Dendritic cell treated with granulocyte-macrophage colony-stimulating factor and Interleukin-4, amounts not matched to agents 40 ng/mL and 50 ng/mL, for 4 days (primary cell): ENCODE measurements around the gene DIABLO.
"Not testable (repeated sequence)": the region's sequence is repeated elsewhere in the genome, so short reads cannot be mapped to it uniquely, and the experiment has no call there.

ENCODE experiments used
- H3K27ac Mint-ChIP-seq: one replicate; pipeline ENCODE4 v1.8.0; 2022; ENCODE audit warnings: mild to moderate bottlenecking, mixed read lengths
- H3K27me3 Mint-ChIP-seq: one replicate; pipeline ENCODE4 v1.8.0; 2022; ENCODE audit warnings: mild to moderate bottlenecking, mixed read lengths
- H3K36me3 Mint-ChIP-seq: one replicate; pipeline ENCODE4 v1.8.0; 2022; ENCODE audit warnings: low read depth, mixed read lengths
- H3K4me1 Mint-ChIP-seq: one replicate; pipeline ENCODE4 v1.8.0; 2022; ENCODE audit warnings: low read depth, mixed read lengths
- H3K4me3 Mint-ChIP-seq: one replicate; pipeline ENCODE4 v1.8.0; 2022; ENCODE audit warnings: mild to moderate bottlenecking, moderate library complexity, mixed read lengths
- H3K9me3 Mint-ChIP-seq: one replicate; pipeline ENCODE4 v1.8.0; 2022; ENCODE audit warnings: mixed read lengths
- intact Hi-C: fragments of 100-400 bp; cut with micrococcal nuclease; formaldehyde crosslinking; loops from one replicate; pipeline ENCODE4 v1.15.0; 2022

Gene DIABLO

GRCh38 chr12:122204167-122205052, 21.4 kb downstream of the DIABLO start:
- H3K27ac Mint-ChIP-seq, result no peak overlapping the region
- peaks cover 31% of the 10 kb centered on the region for H3K4me1 Mint-ChIP-seq
- H3K36me3 Mint-ChIP-seq, result peaks cover 29% of the 10 kb centered on the region
- H3K4me3 Mint-ChIP-seq, result peak overlapping the region; percentile 51
- peaks cover 65% of the 10 kb centered on the region for H3K27me3 Mint-ChIP-seq
- intact Hi-C loops, result no loop called here
- no peaks in the 10 kb centered on the region for H3K9me3 Mint-ChIP-seq

GRCh38 chr12:122203301-122204166, 22.3 kb downstream of the DIABLO start, which contains the start of gene B3GNT4:
TSS of gene B3GNT4 (plus strand) at chr12:122203709. CDS start at chr12:122204619, 910 bp downstream.
- no peaks in the 10 kb centered on the region for H3K9me3 Mint-ChIP-seq
- peaks cover 20% of the 10 kb centered on the region for H3K36me3 Mint-ChIP-seq
- no peak within 1 kb of the TSS for H3K27ac Mint-ChIP-seq
- peaks cover 31% of the 10 kb centered on the region for H3K4me1 Mint-ChIP-seq
- H3K27me3 Mint-ChIP-seq, result peaks cover 70% of the 10 kb centered on the region
- intact Hi-C loops, result no loop called here
- H3K4me3 Mint-ChIP-seq, result peak within 1 kb of the TSS; percentile 73

- H3K27ac Mint-ChIP-seq, intact Hi-C loops, H3K9me3 Mint-ChIP-seq: not testable (repeated sequence)
- H3K36me3 Mint-ChIP-seq, result peaks cover 13% of the 10 kb centered on the region
- peaks cover 73% of the 10 kb centered on the region for H3K27me3 Mint-ChIP-seq
- H3K4me3 Mint-ChIP-seq, result peak overlapping the region; percentile 73
- H3K4me1 Mint-ChIP-seq, result peaks cover 34% of the 10 kb centered on the region
These were observed 23.0 kb downstream of the DIABLO start for GRCh38 chr12:122202811-122203210.

GRCh38 chr12:122202017-122202416, 23.8 kb downstream of the DIABLO start:
- Mint-ChIP-seq H3K27me3 (peaks cover 76% of the 10 kb centered on the region), H3K4me1 (peaks cover 42% of the 10 kb centered on the region), H3K9me3 (no peaks in the 10 kb centered on the region), H3K36me3 (peaks cover 5% of the 10 kb centered on the region), H3K27ac (no peak overlapping the region), H3K4me3 (no peak overlapping the region)
- intact Hi-C loops, result no loop called here

GRCh38 chr12:122201381-122201780, 24.5 kb downstream of the DIABLO start:
- intact Hi-C loops, result no loop called here
- H3K36me3 Mint-ChIP-seq, result no peaks in the 10 kb centered on the region
- H3K9me3 Mint-ChIP-seq, result no peaks in the 10 kb centered on the region
- no peak overlapping the region for H3K27ac Mint-ChIP-seq
- peaks cover 41% of the 10 kb centered on the region for H3K4me1 Mint-ChIP-seq
- H3K27me3 Mint-ChIP-seq, result peaks cover 70% of the 10 kb centered on the region
- no peak overlapping the region for H3K4me3 Mint-ChIP-seq

GRCh38 chr12:122200541-122201175, 25.2 kb downstream of the DIABLO start:
- intact Hi-C loops, result no loop called here
- Mint-ChIP-seq H3K27ac (no peak overlapping the region), H3K36me3 (no peaks in the 10 kb centered on the region), H3K4me1 (peaks cover 34% of the 10 kb centered on the region), H3K4me3 (no peak overlapping the region), H3K27me3 (peaks cover 67% of the 10 kb centered on the region), H3K9me3 (no peaks in the 10 kb centered on the region)

GRCh38 chr12:122199484-122200355, 26.1 kb downstream of the DIABLO start:
- H3K36me3 Mint-ChIP-seq, result no peaks in the 10 kb centered on the region
- no peak overlapping the region for H3K4me3 Mint-ChIP-seq
- no peaks in the 10 kb centered on the region for H3K9me3 Mint-ChIP-seq
- no peak overlapping the region for H3K27ac Mint-ChIP-seq
- intact Hi-C loops, result no loop called here
- peaks cover 57% of the 10 kb centered on the region for H3K27me3 Mint-ChIP-seq
- peaks cover 25% of the 10 kb centered on the region for H3K4me1 Mint-ChIP-seq

GRCh38 chr12:122197612-122197966, 28.3 kb downstream of the DIABLO start:
- Mint-ChIP-seq H3K4me3 (no peak overlapping the region), H3K27ac (no peak overlapping the region), H3K27me3 (peaks cover 45% of the 10 kb centered on the region), H3K36me3 (no peaks in the 10 kb centered on the region), H3K4me1 (peaks cover 16% of the 10 kb centered on the region), H3K9me3 (no peaks in the 10 kb centered on the region)
- intact Hi-C loops, result no loop called here

GRCh38 chr12:122195405-122195804, 30.4 kb downstream of the DIABLO start:
- peaks cover 16% of the 10 kb centered on the region for H3K4me1 Mint-ChIP-seq
- H3K9me3 Mint-ChIP-seq, result no peaks in the 10 kb centered on the region
- no peak overlapping the region for H3K4me3 Mint-ChIP-seq
- intact Hi-C loops, result no loop called here
- H3K27me3 Mint-ChIP-seq, result peaks cover 29% of the 10 kb centered on the region
- H3K36me3 Mint-ChIP-seq, result no peaks in the 10 kb centered on the region
- H3K27ac Mint-ChIP-seq, result no peak overlapping the region

- Mint-ChIP-seq H3K4me1 (peaks cover 16% of the 10 kb centered on the region), H3K36me3 (no peaks in the 10 kb centered on the region), H3K27ac (no peak overlapping the region), H3K27me3 (peaks cover 23% of the 10 kb centered on the region), H3K4me3 (no peak overlapping the region), H3K9me3 (no peaks in the 10 kb centered on the region)
- intact Hi-C loops, result loop anchor here (5.0 kb wide), 1 partner anchor 143 kb away; no protein-coding TSS in a partner anchor
These were observed 31.0 kb downstream of the DIABLO start for GRCh38 chr12:122194804-122195203.

- Mint-ChIP-seq H3K27ac (no peak overlapping the region), H3K4me1 (peaks cover 10% of the 10 kb centered on the region), H3K9me3 (no peaks in the 10 kb centered on the region), H3K4me3 (no peak overlapping the region), H3K36me3 (no peaks in the 10 kb centered on the region), H3K27me3 (peaks cover 7% of the 10 kb centered on the region)
- intact Hi-C loops, result loop anchor here (5.0 kb wide), 1 partner anchor 140 kb away; no protein-coding TSS in a partner anchor
These were observed 33.4 kb downstream of the DIABLO start for GRCh38 chr12:122192441-122192840.

GRCh38 chr12:122190842-122191668, 34.8 kb downstream of the DIABLO start:
- intact Hi-C loops, result loop anchor here (5.0 kb wide), 1 partner anchor 139 kb away; no protein-coding TSS in a partner anchor
- Mint-ChIP-seq H3K27ac (no peak overlapping the region), H3K27me3 (peaks cover 2% of the 10 kb centered on the region)

More at GRCh38 chr12:122190842-122191668, 34.8 kb downstream of the DIABLO start:
- no peak overlapping the region for H3K4me3 Mint-ChIP-seq
- peaks cover 3% of the 10 kb centered on the region for H3K4me1 Mint-ChIP-seq
- H3K9me3 Mint-ChIP-seq, result no peaks in the 10 kb centered on the region
- H3K36me3 Mint-ChIP-seq, result no peaks in the 10 kb centered on the region
